H9 (cell line): ENCODE data around the gene GCSH. TPM values are rescaled to one million over a fixed set of nuclear protein-coding genes. Genes with fewer than 3 reads are reported as not detected.

Source experiments
- DNase-seq: peaks from one replicate; pipeline ENCODE4 v3.0.0-alpha.2; 2017
- H2AFZ ChIP-seq: one replicate; pipeline ENCODE4 v1.6.1; 2013; ENCODE audit warnings: mild to moderate bottlenecking, low read length, control low read depth, moderate library complexity
- H2AK5ac ChIP-seq: 2 replicates; pipeline ENCODE4 v1.6.1; 2013; ENCODE audit warnings: low read length, control low read depth, mixed read lengths; ENCODE audit not compliant: insufficient read length
- H2BK120ac ChIP-seq: one replicate; pipeline ENCODE4 v1.6.1; 2013; ENCODE audit warnings: low read depth, mild to moderate bottlenecking, low read length, control low read depth, inconsistent platforms; ENCODE audit not compliant: poor library complexity, severe bottlenecking
- H2BK12ac ChIP-seq: 2 replicates; pipeline ENCODE4 v1.6.1; 2013; ENCODE audit warnings: low read length, control low read depth, mixed read lengths, low read depth; ENCODE audit not compliant: insufficient read length
- H2BK15ac ChIP-seq: 2 replicates; pipeline ENCODE4 v1.6.1; 2013; ENCODE audit warnings: low read depth, low read length, control low read depth
- H2BK20ac ChIP-seq: one replicate; pipeline ENCODE4 v1.6.1; 2013; ENCODE audit warnings: low read depth, mild to moderate bottlenecking, low read length, control low read depth, inconsistent platforms; ENCODE audit not compliant: poor library complexity, severe bottlenecking
- H2BK5ac ChIP-seq: 2 replicates; pipeline ENCODE4 v1.6.1; 2013; ENCODE audit warnings: low read length, control low read depth, mixed read lengths; ENCODE audit not compliant: insufficient read length
- H3K14ac ChIP-seq: 2 replicates; pipeline ENCODE4 v1.6.1; 2013; ENCODE audit warnings: low read length, control low read depth; ENCODE audit not compliant: insufficient read depth
- H3K18ac ChIP-seq: 2 replicates; pipeline ENCODE4 v1.6.1; 2013; ENCODE audit warnings: low read depth, mild to moderate bottlenecking, mixed read lengths, low read length, control low read depth; ENCODE audit not compliant: insufficient read length
- H3K23ac ChIP-seq: 2 replicates; pipeline ENCODE4 v1.6.1; 2013; ENCODE audit warnings: low read length, control low read depth, mixed read lengths, low read depth; ENCODE audit not compliant: insufficient read length
- H3K23me2 ChIP-seq: 2 replicates; pipeline ENCODE4 v1.6.1; 2013; ENCODE audit warnings: low read depth, mild to moderate bottlenecking, mixed read lengths, low read length, control low read depth; ENCODE audit not compliant: insufficient read length, poor library complexity, severe bottlenecking
- H3K27ac ChIP-seq: 2 replicates; pipeline ENCODE4 v1.5.1; 2013; ENCODE audit warnings: low read length, control low read depth, mixed read lengths, low read depth; ENCODE audit not compliant: insufficient read length
- H3K27me3 ChIP-seq: 2 replicates; pipeline ENCODE4 v1.6.1; 2013; ENCODE audit warnings: low read length, control low read depth, inconsistent platforms; ENCODE audit not compliant: insufficient read depth
- H3K4ac ChIP-seq: 2 replicates; pipeline ENCODE4 v1.6.1; 2013; ENCODE audit warnings: low read depth, mild to moderate bottlenecking, control low read depth, inconsistent platforms, low read length, moderate library complexity
- H3K4me1 ChIP-seq: 2 replicates; pipeline ENCODE4 v1.6.1; 2013; ENCODE audit warnings: low read length, control low read depth, inconsistent platforms; ENCODE audit not compliant: insufficient read depth
- H3K4me2 ChIP-seq: 2 replicates; pipeline ENCODE4 v1.6.1; 2013; ENCODE audit warnings: low read length, control low read depth, mixed read lengths; ENCODE audit not compliant: insufficient read length, insufficient read depth
- H3K56ac ChIP-seq: 2 replicates; pipeline ENCODE4 v1.6.1; 2013; ENCODE audit warnings: low read depth, mild to moderate bottlenecking, mixed read lengths, low read length, control low read depth; ENCODE audit not compliant: insufficient read length
- H3K79me1 ChIP-seq: 2 replicates; pipeline ENCODE4 v1.6.1; 2013; ENCODE audit warnings: low read depth, mild to moderate bottlenecking, moderate library complexity, low read length, control low read depth, inconsistent platforms; ENCODE audit not compliant: insufficient read depth, poor library complexity, severe bottlenecking
- H3K79me2 ChIP-seq: 2 replicates; pipeline ENCODE4 v1.6.1; 2013; ENCODE audit warnings: low read length, control low read depth, inconsistent platforms; ENCODE audit not compliant: insufficient read depth
- H3K9ac ChIP-seq: 2 replicates; pipeline ENCODE4 v1.6.1; 2013; ENCODE audit warnings: low read length, control low read depth, mixed read lengths; ENCODE audit not compliant: insufficient read length; ENCODE audit errors: extremely low read depth
- H3K9me3 ChIP-seq: one replicate; pipeline ENCODE4 v1.6.1; 2013; ENCODE audit warnings: low read depth, low read length, inconsistent platforms; ENCODE audit not compliant: control insufficient read depth
- H3T11ph ChIP-seq: one replicate; pipeline ENCODE4 v1.6.1; 2013; ENCODE audit warnings: mild to moderate bottlenecking, low read length, control low read depth, inconsistent platforms
- H4K20me1 ChIP-seq: one replicate; pipeline ENCODE4 v1.6.1; 2013; ENCODE audit not compliant: control insufficient read depth, insufficient read length, insufficient read depth
- H4K5ac ChIP-seq: 2 replicates; pipeline ENCODE4 v1.6.1; 2013; ENCODE audit warnings: low read depth, mild to moderate bottlenecking, mixed read lengths, low read length, control low read depth; ENCODE audit not compliant: insufficient read length
- H4K8ac ChIP-seq: replicated peaks from 2 replicates; pipeline ENCODE4 v1.6.1; 2013; ENCODE audit warnings: low read length, control low read depth, mixed read lengths, low read depth; ENCODE audit not compliant: insufficient read length
- H4K91ac ChIP-seq: 2 replicates; pipeline ENCODE4 v1.6.1; 2013; ENCODE audit warnings: low read depth, mild to moderate bottlenecking, moderate library complexity, mixed read lengths, low read length, control low read depth; ENCODE audit not compliant: insufficient read length
- H3K27ac Mint-ChIP-seq, 3 experiments: 2 replicates in 2 of 3; 3 replicates in 1 of 3; pipeline ENCODE4 v1.8.0; 2020 to 2021; ENCODE audit warnings: mixed read lengths in 3 of 3, mild to moderate bottlenecking in 1 of 3, moderate library complexity in 1 of 3
- H3K27me3 Mint-ChIP-seq: 2 replicates; pipeline ENCODE4 v1.8.0; 2021; ENCODE audit warnings: low read depth, mild to moderate bottlenecking, moderate library complexity, mixed read lengths
- H3K36me3 Mint-ChIP-seq, 3 experiments: 2 replicates in 2 of 3; 3 replicates in 1 of 3; pipeline ENCODE4 v1.8.0; 2020 to 2021; ENCODE audit warnings: low read depth in 3 of 3, mixed read lengths in 3 of 3; ENCODE audit not compliant: insufficient read depth in 1 of 3
- H3K4me1 Mint-ChIP-seq, 2 experiments: 2 replicates each; pipeline ENCODE4 v1.8.0; 2020; ENCODE audit warnings: mixed read lengths in 2 of 2
- H3K4me3 Mint-ChIP-seq, 2 experiments: 2 replicates in 1 of 2; 3 replicates in 1 of 2; pipeline ENCODE4 v1.8.0; 2020 to 2021; ENCODE audit warnings: mild to moderate bottlenecking in 2 of 2, mixed read lengths in 2 of 2, moderate library complexity in 1 of 2
- H3K9me3 Mint-ChIP-seq, 2 experiments: 2 replicates in 1 of 2; 3 replicates in 1 of 2; pipeline ENCODE4 v1.8.0; 2020; ENCODE audit warnings: mild to moderate bottlenecking in 2 of 2, mixed read lengths in 2 of 2, moderate library complexity in 1 of 2
- WGBS: extraction: QIAGEN DNeasy Blood & Tissue Kit; methylation state at CpG from one replicate; pipeline ENCODE4 v1.1.7; 2013; ENCODE audit warnings: missing lambda C conversion rate, low lambda C conversion rate, mixed read lengths; ENCODE audit not compliant: insufficient read length; ENCODE audit errors: extremely low coverage; 5-methylcytosine and 5-hydroxymethylcytosine counted together
- total RNA-seq: library from RNA; stranded (reverse); gene quantifications from 2 replicates; pipeline ENCODE4 v1.2.1, GENCODE V29; 2021
- TF ChIP-seq, protein P1 (sequence below): fragments of 200-600 bp; sonication (generic); conservative IDR thresholded peaks from 3 replicates; pipeline ENCODE4 v1.8.0; 2021; ENCODE audit warnings: antibody characterized with exemption, mild to moderate bottlenecking

GCSH gene
- total RNA-seq, 1 experiment from 2014 or later, result 87.4 TPM

DNA sequence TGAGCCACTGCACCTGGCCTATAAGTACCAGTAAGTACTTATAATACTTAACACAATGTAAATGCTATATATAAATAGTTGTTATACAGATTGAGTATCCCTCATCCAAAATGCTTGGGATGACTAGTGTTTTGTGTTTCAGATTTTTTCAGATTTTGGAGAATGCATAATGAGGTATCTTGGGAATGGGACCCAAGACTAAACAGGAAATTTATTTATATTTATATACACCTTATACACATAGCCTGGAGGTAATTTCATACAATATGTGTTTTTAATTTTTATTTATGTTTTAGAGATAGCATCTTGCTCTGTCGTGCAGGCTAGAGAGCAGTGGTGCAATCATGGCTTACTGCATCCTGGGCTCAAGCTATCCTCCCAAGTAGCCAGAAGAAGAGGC, 9.8 kb upstream of the GCSH start:
- H3K23me2 ChIP-seq, result no peaks in the 10 kb centered on the region
- no peaks in the 10 kb centered on the region for H3K79me1 ChIP-seq
- DNase-seq, result no peak
- H2AK5ac ChIP-seq, result no peak overlapping the region
- WGBS, result no CpG with 5 or more reads among the region's 1 CpG
- no peak overlapping the region for H3K27ac ChIP-seq
- H3K4ac ChIP-seq, result no peak overlapping the region
- H4K5ac ChIP-seq, result no peak overlapping the region
- no peak overlapping the region for H3K18ac ChIP-seq
- H3K27ac Mint-ChIP-seq, result no peak overlapping the region
- H3K27me3 ChIP-seq, result no peaks in the 10 kb centered on the region
- H3K9me3 Mint-ChIP-seq, result no peaks in the 10 kb centered on the region
- no peak overlapping the region for H2BK12ac ChIP-seq
- H2BK120ac ChIP-seq, result no peak overlapping the region
- no peak overlapping the region for H4K91ac ChIP-seq
- H3K4me3 Mint-ChIP-seq, result no peak overlapping the region
- H3K9me3 ChIP-seq, result no peaks in the 10 kb centered on the region
- no peak overlapping the region for H3K56ac ChIP-seq
- TF ChIP-seq, protein P1, sequence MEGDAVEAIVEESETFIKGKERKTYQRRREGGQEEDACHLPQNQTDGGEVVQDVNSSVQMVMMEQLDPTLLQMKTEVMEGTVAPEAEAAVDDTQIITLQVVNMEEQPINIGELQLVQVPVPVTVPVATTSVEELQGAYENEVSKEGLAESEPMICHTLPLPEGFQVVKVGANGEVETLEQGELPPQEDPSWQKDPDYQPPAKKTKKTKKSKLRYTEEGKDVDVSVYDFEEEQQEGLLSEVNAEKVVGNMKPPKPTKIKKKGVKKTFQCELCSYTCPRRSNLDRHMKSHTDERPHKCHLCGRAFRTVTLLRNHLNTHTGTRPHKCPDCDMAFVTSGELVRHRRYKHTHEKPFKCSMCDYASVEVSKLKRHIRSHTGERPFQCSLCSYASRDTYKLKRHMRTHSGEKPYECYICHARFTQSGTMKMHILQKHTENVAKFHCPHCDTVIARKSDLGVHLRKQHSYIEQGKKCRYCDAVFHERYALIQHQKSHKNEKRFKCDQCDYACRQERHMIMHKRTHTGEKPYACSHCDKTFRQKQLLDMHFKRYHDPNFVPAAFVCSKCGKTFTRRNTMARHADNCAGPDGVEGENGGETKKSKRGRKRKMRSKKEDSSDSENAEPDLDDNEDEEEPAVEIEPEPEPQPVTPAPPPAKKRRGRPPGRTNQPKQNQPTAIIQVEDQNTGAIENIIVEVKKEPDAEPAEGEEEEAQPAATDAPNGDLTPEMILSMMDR, result no peak
- H2BK5ac ChIP-seq, result no peak overlapping the region
- H3K27me3 Mint-ChIP-seq, result no peaks in the 10 kb centered on the region
- no peak overlapping the region for H4K8ac ChIP-seq
- no peak overlapping the region for H3K23ac ChIP-seq
- no peak overlapping the region for H2AFZ ChIP-seq
- no peak overlapping the region for H3K4me2 ChIP-seq
- H3K79me2 ChIP-seq, result no peaks in the 10 kb centered on the region
- H3K4me1 ChIP-seq, result no peaks in the 10 kb centered on the region
- no peaks in the 10 kb centered on the region for H3K36me3 Mint-ChIP-seq
- H2BK15ac ChIP-seq, result no peak overlapping the region
- H3K9ac ChIP-seq, result no peak overlapping the region
- H4K20me1 ChIP-seq, result no peaks in the 10 kb centered on the region
- H2BK20ac ChIP-seq, result no peak overlapping the region
- no peaks in the 10 kb centered on the region for H3K4me1 Mint-ChIP-seq
- H3K14ac ChIP-seq, result no peak overlapping the region
- H3T11ph ChIP-seq, result no peak overlapping the region
